Esophagus squamous epithelium (tissue), 4 donors: ENCODE data around the gene CCDC85C.

Experiments
- POLR2A ChIP-seq, 4 donors: fragments of 450-650 bp; IDR thresholded peaks; one replicate each; pipeline ENCODE4 v1.6.1; 2017; ENCODE audit warnings: antibody characterized with exemption in 4 of 4, mild to moderate bottlenecking in 4 of 4, moderate library complexity in 3 of 4
- TF ChIP-seq, protein P1 (sequence below), 6 experiments: fragments of 450-650 bp in 4 of 6; fragments of 200-600 bp in 2 of 6; sonication (generic) in 2 of 6; IDR thresholded peaks; one replicate each; pipeline ENCODE4 v1.5.1; 2016 to 2019; ENCODE audit warnings: antibody characterized with exemption in 6 of 6, mild to moderate bottlenecking in 4 of 6, moderate library complexity in 4 of 6

DNA sequence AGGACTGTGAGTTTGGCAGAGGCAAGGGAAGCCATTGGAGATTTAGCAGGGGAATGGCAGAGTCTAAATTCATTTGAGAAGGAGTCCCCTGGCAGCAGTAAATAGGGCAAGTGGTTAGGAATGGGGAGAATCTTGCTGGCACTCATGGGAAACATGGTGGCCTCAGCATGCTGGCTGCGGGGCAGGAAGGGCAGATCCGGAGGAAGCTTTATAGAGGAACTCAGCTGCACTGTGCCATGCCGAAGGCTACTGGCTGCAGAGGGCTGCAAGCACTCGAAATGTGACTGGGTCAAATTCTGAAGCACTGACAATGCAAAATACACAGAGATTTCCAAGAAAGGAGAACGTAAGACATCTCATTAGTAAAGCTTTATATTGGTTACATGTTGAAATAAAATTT lies 98.9 kb downstream of the CCDC85C start:
- TF ChIP-seq, protein P1, sequence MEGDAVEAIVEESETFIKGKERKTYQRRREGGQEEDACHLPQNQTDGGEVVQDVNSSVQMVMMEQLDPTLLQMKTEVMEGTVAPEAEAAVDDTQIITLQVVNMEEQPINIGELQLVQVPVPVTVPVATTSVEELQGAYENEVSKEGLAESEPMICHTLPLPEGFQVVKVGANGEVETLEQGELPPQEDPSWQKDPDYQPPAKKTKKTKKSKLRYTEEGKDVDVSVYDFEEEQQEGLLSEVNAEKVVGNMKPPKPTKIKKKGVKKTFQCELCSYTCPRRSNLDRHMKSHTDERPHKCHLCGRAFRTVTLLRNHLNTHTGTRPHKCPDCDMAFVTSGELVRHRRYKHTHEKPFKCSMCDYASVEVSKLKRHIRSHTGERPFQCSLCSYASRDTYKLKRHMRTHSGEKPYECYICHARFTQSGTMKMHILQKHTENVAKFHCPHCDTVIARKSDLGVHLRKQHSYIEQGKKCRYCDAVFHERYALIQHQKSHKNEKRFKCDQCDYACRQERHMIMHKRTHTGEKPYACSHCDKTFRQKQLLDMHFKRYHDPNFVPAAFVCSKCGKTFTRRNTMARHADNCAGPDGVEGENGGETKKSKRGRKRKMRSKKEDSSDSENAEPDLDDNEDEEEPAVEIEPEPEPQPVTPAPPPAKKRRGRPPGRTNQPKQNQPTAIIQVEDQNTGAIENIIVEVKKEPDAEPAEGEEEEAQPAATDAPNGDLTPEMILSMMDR (IDR thresholded peaks at IDR 0.05) = no peak
- no peak for TF ChIP-seq POLR2A (IDR thresholded peaks at IDR 0.05)
